Measurements from ENCODE around the gene IL20.

The IL20 gene

DNA sequence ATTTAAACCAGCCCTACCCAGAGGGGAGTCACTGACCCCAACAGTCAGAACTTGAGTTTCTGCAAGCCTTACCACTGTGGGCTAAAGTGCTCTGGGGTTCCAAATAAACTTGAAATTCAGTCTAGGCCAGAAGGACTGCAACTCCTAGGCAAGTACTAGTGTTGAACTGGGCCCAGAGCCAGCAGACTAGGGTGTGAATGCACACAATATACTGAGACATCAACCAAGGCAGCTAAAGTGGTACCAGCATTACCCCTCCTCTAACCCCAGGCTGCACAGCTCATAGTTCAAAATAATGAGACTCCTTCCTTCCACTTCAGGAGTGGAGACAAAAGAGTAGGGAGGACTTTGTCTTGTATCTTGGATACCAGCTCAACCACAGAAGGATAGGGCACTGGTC is 18.9 kb upstream of the IL20 start:
- no peak for TF ChIP-seq YY1 (IDR thresholded peaks at IDR 0.05; ENCODE audit: low read depth)
- TF ChIP-seq CEBPB (IDR thresholded peaks at IDR 0.05), result no peak
- no peak for TF ChIP-seq ZBTB7A (IDR thresholded peaks at IDR 0.05; ENCODE audit: low read depth)
- no peak for TF ChIP-seq TCF12 (IDR thresholded peaks at IDR 0.05; ENCODE audit: low read depth)
- no peak for TF ChIP-seq CREB1 (IDR thresholded peaks at IDR 0.05; ENCODE audit: low read depth)
- TF ChIP-seq EGR1 (IDR thresholded peaks at IDR 0.05), result no peak
- no peak for TF ChIP-seq NFIC (IDR thresholded peaks at IDR 0.05)
- no peak for TF ChIP-seq TEAD4 (IDR thresholded peaks at IDR 0.05)
- no peak for TF ChIP-seq TAF1 (IDR thresholded peaks at IDR 0.05; ENCODE audit: low read depth)
- TF ChIP-seq, protein P1, sequence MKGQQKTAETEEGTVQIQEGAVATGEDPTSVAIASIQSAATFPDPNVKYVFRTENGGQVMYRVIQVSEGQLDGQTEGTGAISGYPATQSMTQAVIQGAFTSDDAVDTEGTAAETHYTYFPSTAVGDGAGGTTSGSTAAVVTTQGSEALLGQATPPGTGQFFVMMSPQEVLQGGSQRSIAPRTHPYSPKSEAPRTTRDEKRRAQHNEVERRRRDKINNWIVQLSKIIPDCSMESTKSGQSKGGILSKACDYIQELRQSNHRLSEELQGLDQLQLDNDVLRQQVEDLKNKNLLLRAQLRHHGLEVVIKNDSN (IDR thresholded peaks at IDR 0.05), result no peak
- no peak for TF ChIP-seq EP300 (IDR thresholded peaks at IDR 0.05; ENCODE audit: borderline replicate concordance)
- TF ChIP-seq, protein P2, sequence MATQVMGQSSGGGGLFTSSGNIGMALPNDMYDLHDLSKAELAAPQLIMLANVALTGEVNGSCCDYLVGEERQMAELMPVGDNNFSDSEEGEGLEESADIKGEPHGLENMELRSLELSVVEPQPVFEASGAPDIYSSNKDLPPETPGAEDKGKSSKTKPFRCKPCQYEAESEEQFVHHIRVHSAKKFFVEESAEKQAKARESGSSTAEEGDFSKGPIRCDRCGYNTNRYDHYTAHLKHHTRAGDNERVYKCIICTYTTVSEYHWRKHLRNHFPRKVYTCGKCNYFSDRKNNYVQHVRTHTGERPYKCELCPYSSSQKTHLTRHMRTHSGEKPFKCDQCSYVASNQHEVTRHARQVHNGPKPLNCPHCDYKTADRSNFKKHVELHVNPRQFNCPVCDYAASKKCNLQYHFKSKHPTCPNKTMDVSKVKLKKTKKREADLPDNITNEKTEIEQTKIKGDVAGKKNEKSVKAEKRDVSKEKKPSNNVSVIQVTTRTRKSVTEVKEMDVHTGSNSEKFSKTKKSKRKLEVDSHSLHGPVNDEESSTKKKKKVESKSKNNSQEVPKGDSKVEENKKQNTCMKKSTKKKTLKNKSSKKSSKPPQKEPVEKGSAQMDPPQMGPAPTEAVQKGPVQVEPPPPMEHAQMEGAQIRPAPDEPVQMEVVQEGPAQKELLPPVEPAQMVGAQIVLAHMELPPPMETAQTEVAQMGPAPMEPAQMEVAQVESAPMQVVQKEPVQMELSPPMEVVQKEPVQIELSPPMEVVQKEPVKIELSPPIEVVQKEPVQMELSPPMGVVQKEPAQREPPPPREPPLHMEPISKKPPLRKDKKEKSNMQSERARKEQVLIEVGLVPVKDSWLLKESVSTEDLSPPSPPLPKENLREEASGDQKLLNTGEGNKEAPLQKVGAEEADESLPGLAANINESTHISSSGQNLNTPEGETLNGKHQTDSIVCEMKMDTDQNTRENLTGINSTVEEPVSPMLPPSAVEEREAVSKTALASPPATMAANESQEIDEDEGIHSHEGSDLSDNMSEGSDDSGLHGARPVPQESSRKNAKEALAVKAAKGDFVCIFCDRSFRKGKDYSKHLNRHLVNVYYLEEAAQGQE (IDR thresholded peaks at IDR 0.05; ENCODE audit: low read depth), result no peak
- no peak for TF ChIP-seq RAD21 (IDR thresholded peaks at IDR 0.05; ENCODE audit: low read depth)
- TF ChIP-seq, protein P3, sequence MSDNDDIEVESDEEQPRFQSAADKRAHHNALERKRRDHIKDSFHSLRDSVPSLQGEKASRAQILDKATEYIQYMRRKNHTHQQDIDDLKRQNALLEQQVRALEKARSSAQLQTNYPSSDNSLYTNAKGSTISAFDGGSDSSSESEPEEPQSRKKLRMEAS (IDR thresholded peaks at IDR 0.05), result no peak
- no peak for TF ChIP-seq FOXM1 (IDR thresholded peaks at IDR 0.05; ENCODE audit: borderline replicate concordance, low read depth)

DNA sequence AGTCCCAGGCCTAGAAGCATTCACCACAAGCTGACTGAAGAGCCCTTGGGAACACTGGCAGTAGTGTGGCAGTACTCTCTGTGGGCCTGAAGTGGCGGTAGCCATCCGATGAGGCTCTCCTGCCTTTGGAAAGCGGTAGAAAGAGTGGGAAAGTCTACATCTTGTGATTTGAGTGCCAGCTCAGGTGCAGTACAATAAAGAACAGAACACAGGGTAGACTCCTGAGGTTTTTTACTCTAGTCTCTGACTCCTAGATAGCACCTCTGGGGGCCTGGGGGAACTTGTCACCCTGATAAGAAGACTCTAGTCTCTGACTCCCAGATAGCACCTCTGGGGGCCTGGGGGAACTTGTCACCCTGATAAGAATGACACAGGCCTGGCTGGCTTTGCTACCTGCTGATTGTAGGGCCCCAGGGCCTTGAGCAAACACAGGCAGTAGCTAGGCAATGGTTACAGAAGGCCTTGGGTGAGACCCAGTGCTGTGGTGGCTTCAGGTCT is 18.0 kb upstream of the IL20 start:
- TF ChIP-seq FOXM1 (IDR thresholded peaks at IDR 0.05; ENCODE audit: borderline replicate concordance, low read depth), result no peak
- TF ChIP-seq YY1 (IDR thresholded peaks at IDR 0.05; ENCODE audit: low read depth), result no peak
- TF ChIP-seq RAD21 (IDR thresholded peaks at IDR 0.05; ENCODE audit: low read depth), result no peak
- TF ChIP-seq, protein P3 (IDR thresholded peaks at IDR 0.05), result no peak
- TF ChIP-seq TAF1 (IDR thresholded peaks at IDR 0.05; ENCODE audit: low read depth), result no peak
- no peak for TF ChIP-seq TEAD4 (IDR thresholded peaks at IDR 0.05)
- no peak for TF ChIP-seq CEBPB (IDR thresholded peaks at IDR 0.05)
- TF ChIP-seq, protein P1 (IDR thresholded peaks at IDR 0.05), result no peak

DNA sequence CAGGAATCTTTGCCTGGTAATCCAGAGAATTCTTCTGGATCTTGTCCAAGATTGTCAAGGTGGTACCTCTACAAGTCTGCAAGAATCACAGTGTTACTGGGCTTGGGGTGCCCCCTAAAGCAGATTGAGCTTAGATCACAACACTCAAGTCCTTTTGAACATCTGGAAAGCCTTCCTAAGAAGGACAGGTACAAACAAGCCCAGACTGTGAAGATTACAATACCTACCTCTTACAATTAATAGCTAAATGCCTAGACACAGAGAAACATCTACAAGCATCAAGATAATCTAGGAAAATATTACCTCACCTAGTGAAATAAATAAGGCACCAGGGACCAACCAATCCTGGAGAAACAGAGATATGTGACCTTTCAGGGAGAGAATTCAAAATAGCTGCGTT is 17.5 kb upstream of the IL20 start:
- TF ChIP-seq TEAD4 (IDR thresholded peaks at IDR 0.05) (no peak), EGR1 (IDR thresholded peaks at IDR 0.05) (no peak), ZBTB7A (IDR thresholded peaks at IDR 0.05; ENCODE audit: low read depth) (no peak), CEBPB (IDR thresholded peaks at IDR 0.05) (no peak)
- TF ChIP-seq, protein P3 (IDR thresholded peaks at IDR 0.05), result no peak

DNA sequence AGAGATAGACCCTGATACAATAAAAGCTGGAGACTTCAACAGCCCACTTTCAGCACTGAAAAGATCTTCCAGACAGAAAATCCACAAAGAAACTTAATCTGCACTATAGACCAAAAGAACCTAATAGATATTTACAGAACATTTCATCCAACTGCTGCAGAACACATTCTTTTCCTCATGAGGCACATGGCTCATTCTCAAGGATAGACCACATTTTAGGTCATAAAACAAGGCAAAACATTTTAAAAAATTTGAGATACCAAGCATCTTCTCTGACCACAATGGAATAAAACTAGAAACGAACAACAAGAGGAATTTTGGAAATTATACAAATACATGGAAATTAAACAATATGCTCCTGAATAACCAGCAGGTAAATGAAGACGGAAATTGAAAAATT is 15.0 kb upstream of the IL20 start:
- TF ChIP-seq, protein P2 (IDR thresholded peaks at IDR 0.05; ENCODE audit: low read depth), result no peak
- TF ChIP-seq YY1 (IDR thresholded peaks at IDR 0.05; ENCODE audit: low read depth) (no peak), FOXM1 (IDR thresholded peaks at IDR 0.05; ENCODE audit: borderline replicate concordance, low read depth) (no peak), TAF1 (IDR thresholded peaks at IDR 0.05; ENCODE audit: low read depth) (no peak), NFIC (IDR thresholded peaks at IDR 0.05) (no peak), RAD21 (IDR thresholded peaks at IDR 0.05; ENCODE audit: low read depth) (no peak)
- TF ChIP-seq, protein P3 (IDR thresholded peaks at IDR 0.05), result no peak
- TF ChIP-seq, protein P1 (IDR thresholded peaks at IDR 0.05), result no peak

DNA sequence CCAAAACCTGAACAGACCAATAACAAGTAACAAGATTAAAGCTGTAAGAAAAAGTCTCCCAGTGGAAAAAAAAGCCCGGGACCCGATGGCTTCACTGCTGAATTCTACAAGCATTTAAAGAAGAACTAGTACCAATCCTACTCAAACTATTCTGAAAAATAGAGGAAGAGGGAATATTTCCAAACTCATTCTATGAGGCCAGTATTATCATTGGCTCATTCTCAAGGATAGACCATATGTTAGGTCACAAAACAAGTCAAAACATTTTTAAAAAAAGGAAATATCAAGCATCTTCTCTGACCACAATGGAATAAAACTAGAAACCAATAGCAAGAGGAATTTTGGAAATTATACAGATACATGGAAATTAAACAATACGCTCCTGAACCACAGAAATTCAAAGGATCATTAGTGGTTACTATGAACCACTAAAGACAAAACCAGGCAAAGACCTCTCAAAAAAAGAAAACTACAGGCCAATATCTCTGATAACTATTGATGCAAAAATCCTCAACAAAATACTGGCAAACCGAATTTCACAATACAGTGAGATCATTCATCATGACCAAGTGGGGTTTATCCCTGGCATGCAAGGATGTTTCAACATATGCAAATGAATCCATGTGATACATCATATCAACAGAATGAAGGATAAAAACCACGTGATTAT is 13.9 kb upstream of the IL20 start:
- no peak for TF ChIP-seq ZBTB7A (IDR thresholded peaks at IDR 0.05; ENCODE audit: low read depth)
- TF ChIP-seq, protein P1 (IDR thresholded peaks at IDR 0.05), result no peak
